ENCODE results near the gene CENPU. TPM values are rescaled to one million over a fixed set of nuclear protein-coding genes. Genes with fewer than 3 reads are reported as not detected.

Gene CENPU
- total and polyA plus RNA-seq, 2 experiments from 2014 or later, result 88.3 to 186 TPM

DNA sequence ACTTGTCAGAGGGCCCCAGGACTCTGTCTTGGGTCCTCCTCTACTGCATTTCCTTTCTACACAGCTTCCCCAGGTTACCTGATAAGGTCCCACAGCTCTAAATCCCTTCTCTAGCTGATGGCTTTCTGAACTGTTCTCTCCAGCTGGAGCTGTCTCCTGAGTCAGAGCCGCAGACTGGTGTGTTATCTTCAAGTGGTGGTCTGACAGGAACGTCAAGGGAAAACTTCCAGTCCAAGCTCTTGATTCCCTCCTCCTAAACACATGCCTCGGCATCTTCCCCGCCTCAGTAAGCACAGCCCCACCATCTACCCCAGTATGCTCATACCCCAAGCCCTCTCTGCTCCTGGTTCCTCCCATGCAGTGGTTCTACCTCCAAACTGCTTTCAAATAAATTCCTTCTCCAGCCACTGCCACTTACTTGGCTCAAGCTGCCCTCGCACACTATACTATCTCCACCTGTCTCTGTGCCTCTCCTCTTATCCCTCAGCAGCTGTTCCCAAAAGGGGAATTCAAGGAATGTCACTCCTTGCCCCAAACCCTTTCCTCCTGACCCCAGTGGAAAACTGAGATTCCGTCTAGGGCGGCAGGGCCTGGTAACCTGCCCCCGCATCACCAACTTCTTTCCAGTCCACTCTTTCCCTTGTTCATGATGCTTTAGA lies 17.2 kb upstream of the CENPU start (continued):
- TF ChIP-seq, protein P1, sequence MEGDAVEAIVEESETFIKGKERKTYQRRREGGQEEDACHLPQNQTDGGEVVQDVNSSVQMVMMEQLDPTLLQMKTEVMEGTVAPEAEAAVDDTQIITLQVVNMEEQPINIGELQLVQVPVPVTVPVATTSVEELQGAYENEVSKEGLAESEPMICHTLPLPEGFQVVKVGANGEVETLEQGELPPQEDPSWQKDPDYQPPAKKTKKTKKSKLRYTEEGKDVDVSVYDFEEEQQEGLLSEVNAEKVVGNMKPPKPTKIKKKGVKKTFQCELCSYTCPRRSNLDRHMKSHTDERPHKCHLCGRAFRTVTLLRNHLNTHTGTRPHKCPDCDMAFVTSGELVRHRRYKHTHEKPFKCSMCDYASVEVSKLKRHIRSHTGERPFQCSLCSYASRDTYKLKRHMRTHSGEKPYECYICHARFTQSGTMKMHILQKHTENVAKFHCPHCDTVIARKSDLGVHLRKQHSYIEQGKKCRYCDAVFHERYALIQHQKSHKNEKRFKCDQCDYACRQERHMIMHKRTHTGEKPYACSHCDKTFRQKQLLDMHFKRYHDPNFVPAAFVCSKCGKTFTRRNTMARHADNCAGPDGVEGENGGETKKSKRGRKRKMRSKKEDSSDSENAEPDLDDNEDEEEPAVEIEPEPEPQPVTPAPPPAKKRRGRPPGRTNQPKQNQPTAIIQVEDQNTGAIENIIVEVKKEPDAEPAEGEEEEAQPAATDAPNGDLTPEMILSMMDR (conservative IDR thresholded peaks at IDR 0.05; ENCODE audit: low read depth in 2 of 2), result no peak
- TF ChIP-seq EZH2 (IDR thresholded peaks at IDR 0.05; ENCODE audit: low read depth, unreplicated experiment) (no peak), POLR2AphosphoS5 (IDR thresholded peaks at IDR 0.05; ENCODE audit: low read depth) (no peak), ZNF114 (CRISPR knock-in tag; IDR thresholded peaks at IDR 0.05) (no peak), NANOG (IDR thresholded peaks at IDR 0.05; ENCODE audit: borderline replicate concordance) (no peak), CREB1 (CRISPR knock-in tag; IDR thresholded peaks at IDR 0.05; ENCODE audit: low read depth) (no peak), JUNB (IDR thresholded peaks at IDR 0.05; ENCODE audit: unreplicated experiment) (no peak)
- TF ChIP-seq, protein P2, sequence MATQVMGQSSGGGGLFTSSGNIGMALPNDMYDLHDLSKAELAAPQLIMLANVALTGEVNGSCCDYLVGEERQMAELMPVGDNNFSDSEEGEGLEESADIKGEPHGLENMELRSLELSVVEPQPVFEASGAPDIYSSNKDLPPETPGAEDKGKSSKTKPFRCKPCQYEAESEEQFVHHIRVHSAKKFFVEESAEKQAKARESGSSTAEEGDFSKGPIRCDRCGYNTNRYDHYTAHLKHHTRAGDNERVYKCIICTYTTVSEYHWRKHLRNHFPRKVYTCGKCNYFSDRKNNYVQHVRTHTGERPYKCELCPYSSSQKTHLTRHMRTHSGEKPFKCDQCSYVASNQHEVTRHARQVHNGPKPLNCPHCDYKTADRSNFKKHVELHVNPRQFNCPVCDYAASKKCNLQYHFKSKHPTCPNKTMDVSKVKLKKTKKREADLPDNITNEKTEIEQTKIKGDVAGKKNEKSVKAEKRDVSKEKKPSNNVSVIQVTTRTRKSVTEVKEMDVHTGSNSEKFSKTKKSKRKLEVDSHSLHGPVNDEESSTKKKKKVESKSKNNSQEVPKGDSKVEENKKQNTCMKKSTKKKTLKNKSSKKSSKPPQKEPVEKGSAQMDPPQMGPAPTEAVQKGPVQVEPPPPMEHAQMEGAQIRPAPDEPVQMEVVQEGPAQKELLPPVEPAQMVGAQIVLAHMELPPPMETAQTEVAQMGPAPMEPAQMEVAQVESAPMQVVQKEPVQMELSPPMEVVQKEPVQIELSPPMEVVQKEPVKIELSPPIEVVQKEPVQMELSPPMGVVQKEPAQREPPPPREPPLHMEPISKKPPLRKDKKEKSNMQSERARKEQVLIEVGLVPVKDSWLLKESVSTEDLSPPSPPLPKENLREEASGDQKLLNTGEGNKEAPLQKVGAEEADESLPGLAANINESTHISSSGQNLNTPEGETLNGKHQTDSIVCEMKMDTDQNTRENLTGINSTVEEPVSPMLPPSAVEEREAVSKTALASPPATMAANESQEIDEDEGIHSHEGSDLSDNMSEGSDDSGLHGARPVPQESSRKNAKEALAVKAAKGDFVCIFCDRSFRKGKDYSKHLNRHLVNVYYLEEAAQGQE (IDR thresholded peaks at IDR 0.05; ENCODE audit: unreplicated experiment), result no peak

DNA sequence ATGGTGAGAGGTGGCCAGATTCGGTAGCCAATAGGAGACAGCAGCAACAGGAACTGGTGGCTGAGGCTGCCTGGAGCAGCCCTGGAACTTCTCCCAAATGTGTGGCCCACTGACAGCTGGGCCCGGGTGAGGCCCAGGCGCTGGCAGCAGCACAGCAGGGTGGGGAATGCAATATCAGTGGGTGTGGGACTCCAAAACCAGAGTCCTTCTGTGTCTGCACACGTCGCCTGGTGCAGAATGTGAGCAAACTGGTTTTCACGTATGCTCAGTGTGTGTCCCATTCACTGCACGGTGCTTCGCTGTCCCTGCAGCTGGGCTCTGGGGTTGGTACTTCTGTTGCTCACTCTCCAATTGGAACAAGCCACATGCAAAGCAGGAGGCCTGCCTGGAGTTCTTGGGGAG lies 14.4 kb upstream of the CENPU start:
- peaks cover 14% of the 10 kb centered on the region for H3K27me3 Mint-ChIP-seq (ENCODE audit: insufficient read depth, low read depth, poor library complexity)
- DNase-seq (ENCODE audit: low spot score), result peak; percentile 17
- Histone ChIP-seq H2AFZ (peak overlapping the region; percentile 76; the same call in 1 of the 2 replicates), H3K27me3 (ENCODE audit: insufficient read depth) (no peaks in the 10 kb centered on the region), H3K4me1 (ENCODE audit: insufficient read depth) (peaks cover 33% of the 10 kb centered on the region), H4K20me1 (replicated peaks; ENCODE audit: insufficient read depth) (no peaks in the 10 kb centered on the region), H3K9me2 (ENCODE audit: insufficient read depth) (no peaks in the 10 kb centered on the region), H3K4me2 (no peak overlapping the region), H3F3A (replicated peaks; ENCODE audit: low read depth) (no peaks in the 10 kb centered on the region), H3K27ac (ENCODE audit: low read depth) (no peak overlapping the region), H3K79me2 (replicated peaks; ENCODE audit: insufficient read depth) (no peaks in the 10 kb centered on the region), H3K36me3 (ENCODE audit: insufficient read depth) (no peaks in the 10 kb centered on the region), H3K4me3 (no peak overlapping the region)
- ATAC-seq, result peak; percentile 41
- H3K9me3 Mint-ChIP-seq, result no peaks in the 10 kb centered on the region
- H3K4me3 Mint-ChIP-seq, result no peak overlapping the region
- H3K4me1 Mint-ChIP-seq, result peaks cover 49% of the 10 kb centered on the region
- no peak overlapping the region for H3K27ac Mint-ChIP-seq
- H3K36me3 Mint-ChIP-seq (ENCODE audit: low read depth), result no peaks in the 10 kb centered on the region
- no peak for TF ChIP-seq EZH2phosphoT487 (IDR thresholded peaks at IDR 0.05; ENCODE audit: unreplicated experiment)
- TF ChIP-seq, protein P3, sequence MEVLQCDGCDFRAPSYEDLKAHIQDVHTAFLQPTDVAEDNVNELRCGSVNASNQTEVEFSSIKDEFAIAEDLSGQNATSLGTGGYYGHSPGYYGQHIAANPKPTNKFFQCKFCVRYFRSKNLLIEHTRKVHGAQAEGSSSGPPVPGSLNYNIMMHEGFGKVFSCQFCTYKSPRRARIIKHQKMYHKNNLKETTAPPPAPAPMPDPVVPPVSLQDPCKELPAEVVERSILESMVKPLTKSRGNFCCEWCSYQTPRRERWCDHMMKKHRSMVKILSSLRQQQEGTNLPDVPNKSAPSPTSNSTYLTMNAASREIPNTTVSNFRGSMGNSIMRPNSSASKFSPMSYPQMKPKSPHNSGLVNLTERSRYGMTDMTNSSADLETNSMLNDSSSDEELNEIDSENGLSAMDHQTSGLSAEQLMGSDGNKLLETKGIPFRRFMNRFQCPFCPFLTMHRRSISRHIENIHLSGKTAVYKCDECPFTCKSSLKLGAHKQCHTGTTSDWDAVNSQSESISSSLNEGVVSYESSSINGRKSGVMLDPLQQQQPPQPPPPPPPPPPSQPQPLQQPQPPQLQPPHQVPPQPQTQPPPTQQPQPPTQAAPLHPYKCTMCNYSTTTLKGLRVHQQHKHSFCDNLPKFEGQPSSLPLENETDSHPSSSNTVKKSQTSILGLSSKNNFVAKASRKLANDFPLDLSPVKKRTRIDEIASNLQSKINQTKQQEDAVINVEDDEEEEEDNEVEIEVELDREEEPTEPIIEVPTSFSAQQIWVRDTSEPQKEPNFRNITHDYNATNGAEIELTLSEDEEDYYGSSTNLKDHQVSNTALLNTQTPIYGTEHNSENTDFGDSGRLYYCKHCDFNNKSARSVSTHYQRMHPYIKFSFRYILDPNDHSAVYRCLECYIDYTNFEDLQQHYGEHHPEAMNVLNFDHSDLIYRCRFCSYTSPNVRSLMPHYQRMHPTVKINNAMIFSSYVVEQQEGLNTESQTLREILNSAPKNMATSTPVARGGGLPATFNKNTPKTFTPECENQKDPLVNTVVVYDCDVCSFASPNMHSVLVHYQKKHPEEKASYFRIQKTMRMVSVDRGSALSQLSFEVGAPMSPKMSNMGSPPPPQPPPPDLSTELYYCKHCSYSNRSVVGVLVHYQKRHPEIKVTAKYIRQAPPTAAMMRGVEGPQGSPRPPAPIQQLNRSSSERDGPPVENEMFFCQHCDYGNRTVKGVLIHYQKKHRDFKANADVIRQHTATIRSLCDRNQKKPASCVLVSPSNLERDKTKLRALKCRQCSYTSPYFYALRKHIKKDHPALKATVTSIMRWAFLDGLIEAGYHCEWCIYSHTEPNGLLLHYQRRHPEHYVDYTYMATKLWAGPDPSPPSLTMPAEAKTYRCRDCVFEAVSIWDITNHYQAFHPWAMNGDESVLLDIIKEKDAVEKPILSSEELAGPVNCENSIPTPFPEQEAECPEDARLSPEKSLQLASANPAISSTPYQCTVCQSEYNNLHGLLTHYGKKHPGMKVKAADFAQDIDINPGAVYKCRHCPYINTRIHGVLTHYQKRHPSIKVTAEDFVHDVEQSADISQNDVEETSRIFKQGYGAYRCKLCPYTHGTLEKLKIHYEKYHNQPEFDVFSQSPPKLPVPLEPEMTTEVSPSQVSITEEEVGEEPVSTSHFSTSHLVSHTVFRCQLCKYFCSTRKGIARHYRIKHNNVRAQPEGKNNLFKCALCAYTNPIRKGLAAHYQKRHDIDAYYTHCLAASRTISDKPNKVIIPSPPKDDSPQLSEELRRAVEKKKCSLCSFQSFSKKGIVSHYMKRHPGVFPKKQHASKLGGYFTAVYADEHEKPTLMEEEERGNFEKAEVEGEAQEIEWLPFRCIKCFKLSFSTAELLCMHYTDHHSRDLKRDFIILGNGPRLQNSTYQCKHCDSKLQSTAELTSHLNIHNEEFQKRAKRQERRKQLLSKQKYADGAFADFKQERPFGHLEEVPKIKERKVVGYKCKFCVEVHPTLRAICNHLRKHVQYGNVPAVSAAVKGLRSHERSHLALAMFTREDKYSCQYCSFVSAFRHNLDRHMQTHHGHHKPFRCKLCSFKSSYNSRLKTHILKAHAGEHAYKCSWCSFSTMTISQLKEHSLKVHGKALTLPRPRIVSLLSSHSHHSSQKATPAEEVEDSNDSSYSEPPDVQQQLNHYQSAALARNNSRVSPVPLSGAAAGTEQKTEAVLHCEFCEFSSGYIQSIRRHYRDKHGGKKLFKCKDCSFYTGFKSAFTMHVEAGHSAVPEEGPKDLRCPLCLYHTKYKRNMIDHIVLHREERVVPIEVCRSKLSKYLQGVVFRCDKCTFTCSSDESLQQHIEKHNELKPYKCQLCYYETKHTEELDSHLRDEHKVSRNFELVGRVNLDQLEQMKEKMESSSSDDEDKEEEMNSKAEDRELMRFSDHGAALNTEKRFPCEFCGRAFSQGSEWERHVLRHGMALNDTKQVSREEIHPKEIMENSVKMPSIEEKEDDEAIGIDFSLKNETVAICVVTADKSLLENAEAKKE (CRISPR knock-in tag; IDR thresholded peaks at IDR 0.05), result no peak
- TF ChIP-seq, protein P1 (conservative IDR thresholded peaks at IDR 0.05; ENCODE audit: low read depth in 2 of 2), result no peak
- TF ChIP-seq CREB1 (CRISPR knock-in tag; IDR thresholded peaks at IDR 0.05; ENCODE audit: low read depth), result no peak
- no peak for TF ChIP-seq ZNF331 (CRISPR knock-in tag; IDR thresholded peaks at IDR 0.05; ENCODE audit: low read depth)

Data from GM23338 (cell line).